H1 (cell line): ENCODE data around the gene TSPAN17. TPM values are rescaled to one million over a fixed set of nuclear protein-coding genes. Genes with fewer than 3 reads are reported as not detected.

Experiments
- CTCF ChIA-PET: fragments of 300-600 bp; sonication (Branson Sonifier 250); formaldehyde crosslinking; loops from one replicate; lab custom pipeline; 2021; ENCODE audit not compliant: partially characterized antibody; lab: Charles Lee
- POLR2A ChIA-PET: fragments of 300-600 bp; sonication (Branson Sonifier 250); formaldehyde crosslinking; loops from one replicate; lab custom pipeline; 2021; ENCODE audit warnings: inconsistent platforms; ENCODE audit not compliant: partially characterized antibody; lab: Charles Lee
- DNase-seq, 2 experiments: peaks; one replicate each; pipeline versions ENCODE4 v3.0.0 to v3.0.0-alpha.2; 2010 to 2022; ENCODE audit warnings: low spot score in 2 of 2, low read depth in 1 of 2, mixed read lengths in 1 of 2
- FAIRE-seq: peaks from 2 replicates; lab custom pipeline; 2011; peaks lifted over from hg19 to GRCh38; lab: Jason Lieb, UNC
- H2AFZ ChIP-seq: 2 replicates; pipeline ENCODE4 v1.8.1; 2012; ENCODE audit warnings: low read length, inconsistent platforms
- H2AK5ac ChIP-seq: 2 replicates; pipeline ENCODE4 v1.6.1; 2013; ENCODE audit warnings: low read depth, low read length
- H2BK120ac ChIP-seq: replicated peaks from 2 replicates; pipeline ENCODE3; 2013; ENCODE audit warnings: low read depth, low read length, inconsistent platforms
- H2BK12ac ChIP-seq: 2 replicates; pipeline ENCODE4 v1.6.1; 2013; ENCODE audit warnings: low read depth, low read length
- H2BK15ac ChIP-seq: 2 replicates; pipeline ENCODE4 v1.6.1; 2013; ENCODE audit warnings: low read length
- H2BK20ac ChIP-seq: 2 replicates; pipeline ENCODE4 v1.6.1; 2013; ENCODE audit warnings: low read length
- H2BK5ac ChIP-seq: 2 replicates; pipeline ENCODE4 v1.6.1; 2013; ENCODE audit warnings: low read depth, low read length
- H3K14ac ChIP-seq: 2 replicates; pipeline ENCODE4 v1.6.1; 2013; ENCODE audit warnings: inconsistent platforms; ENCODE audit not compliant: insufficient read length
- H3K18ac ChIP-seq: 2 replicates; pipeline ENCODE4 v1.6.1; 2013; ENCODE audit warnings: low read length; ENCODE audit errors: extremely low read depth
- H3K23ac ChIP-seq: 2 replicates; pipeline ENCODE4 v1.6.1; 2013; ENCODE audit warnings: inconsistent platforms; ENCODE audit not compliant: insufficient read length
- H3K23me2 ChIP-seq: 2 replicates; pipeline ENCODE4 v1.6.1; 2013; ENCODE audit warnings: low read depth, low read length
- H3K27ac ChIP-seq: 2 replicates; pipeline ENCODE4 v1.6.1; 2011; ENCODE audit warnings: low read depth, low read length, inconsistent platforms
- H3K27me3 ChIP-seq, 4 experiments: replicated peaks in 1 of 4; 1 replicate in 1 of 4; 2 replicates in 3 of 4; pipeline versions ENCODE4 v1.6.1 to v1.8.1; 2011 to 2013; ENCODE audit warnings: low read length in 3 of 4, mild to moderate bottlenecking in 3 of 4, inconsistent platforms in 2 of 4, mixed read lengths in 2 of 4, moderate library complexity in 1 of 4; ENCODE audit not compliant: control insufficient read depth in 3 of 4, insufficient read depth in 3 of 4; ENCODE audit errors: extremely low read depth in 1 of 4
- H3K36me3 ChIP-seq, 4 experiments: 2 replicates each; pipeline versions ENCODE4 v1.6.1 to v1.8.1; 2011 to 2013; ENCODE audit warnings: mild to moderate bottlenecking in 4 of 4, low read length in 3 of 4, moderate library complexity in 2 of 4, control low read depth in 1 of 4, inconsistent platforms in 1 of 4; ENCODE audit not compliant: insufficient read depth in 4 of 4, control insufficient read depth in 2 of 4
- H3K4ac ChIP-seq: replicated peaks from 2 replicates; pipeline ENCODE3; 2013; ENCODE audit warnings: low read length, low read depth, mixed read lengths, inconsistent platforms; ENCODE audit not compliant: insufficient read length
- H3K4me1 ChIP-seq, 4 experiments: replicated peaks in 1 of 4; 1 replicate in 1 of 4; 2 replicates in 3 of 4; pipeline versions ENCODE4 v1.6.1 to v1.8.1; 2011 to 2013; ENCODE audit warnings: low read length in 3 of 4, inconsistent platforms in 2 of 4, mixed read lengths in 1 of 4; ENCODE audit not compliant: insufficient read depth in 4 of 4, control insufficient read depth in 3 of 4
- H3K4me2 ChIP-seq, 2 experiments: 2 replicates each; pipeline versions ENCODE4 v1.6.1 to v1.8.1; 2011 to 2013; ENCODE audit warnings: low read depth in 2 of 2, low read length in 2 of 2, control low read depth in 1 of 2, inconsistent platforms in 1 of 2, mild to moderate bottlenecking in 1 of 2; ENCODE audit not compliant: insufficient read depth in 1 of 2
- H3K4me3 ChIP-seq, 4 experiments: fragments of 200-600, 300-600 bp in 1 of 4; sonication (generic), shearing (Covaris generic), sonication (Bioruptor Twin) in 1 of 4; 2 replicates each; pipeline versions ENCODE4 v1.5.1 to v1.8.1; 2011 to 2016; ENCODE audit warnings: low read length in 4 of 4, low read depth in 3 of 4, control low read depth in 2 of 4, inconsistent platforms in 2 of 4, mild to moderate bottlenecking in 2 of 4, mixed read lengths in 1 of 4, moderate library complexity in 1 of 4; ENCODE audit not compliant: insufficient read depth in 2 of 4; ENCODE audit errors: extremely low read depth in 1 of 4
- H3K56ac ChIP-seq: replicated peaks from 2 replicates; pipeline ENCODE3; 2013; ENCODE audit warnings: low read depth, mild to moderate bottlenecking, mixed read lengths, low read length, inconsistent platforms; ENCODE audit not compliant: insufficient read length
- H3K79me1 ChIP-seq: 2 replicates; pipeline ENCODE4 v1.6.1; 2013; ENCODE audit warnings: low read depth, low read length, control low read depth
- H3K79me2 ChIP-seq, 2 experiments: 2 replicates each; pipeline versions ENCODE4 v1.6.1 to v1.8.1; 2012 to 2013; ENCODE audit warnings: low read length in 2 of 2, mild to moderate bottlenecking in 2 of 2, inconsistent platforms in 1 of 2; ENCODE audit not compliant: insufficient read depth in 2 of 2, control insufficient read depth in 1 of 2
- H3K9ac ChIP-seq, 4 experiments: replicated peaks in 1 of 4; 1 replicate in 1 of 4; 2 replicates in 3 of 4; pipeline versions ENCODE4 v1.6.1 to v1.8.1; 2011 to 2013; ENCODE audit warnings: low read depth in 3 of 4, low read length in 3 of 4, control low read depth in 2 of 4, mild to moderate bottlenecking in 2 of 4, moderate library complexity in 2 of 4, inconsistent platforms in 1 of 4; ENCODE audit errors: extremely low read depth in 1 of 4
- H3K9me3 ChIP-seq, 2 experiments: 2 replicates each; pipeline versions ENCODE4 v1.6.1 to v1.8.1; 2012 to 2013; ENCODE audit warnings: mild to moderate bottlenecking in 2 of 2, moderate library complexity in 2 of 2, control low read depth in 1 of 2, inconsistent platforms in 1 of 2, low read depth in 1 of 2, low read length in 1 of 2, mixed read lengths in 1 of 2; ENCODE audit not compliant: insufficient read depth in 2 of 2
- H4K20me1 ChIP-seq, 2 experiments: replicated peaks in 1 of 2; 2 replicates each; pipeline versions ENCODE3 to v1.8.1; 2011 to 2013; ENCODE audit warnings: inconsistent platforms in 2 of 2, low read length in 2 of 2, mild to moderate bottlenecking in 1 of 2; ENCODE audit not compliant: insufficient read depth in 2 of 2, control insufficient read depth in 1 of 2
- H4K5ac ChIP-seq: 2 replicates; pipeline ENCODE4 v1.6.1; 2013; ENCODE audit warnings: low read length, low read depth, mixed read lengths, inconsistent platforms; ENCODE audit not compliant: insufficient read length
- H4K8ac ChIP-seq: 2 replicates; pipeline ENCODE4 v1.8.0; 2013; ENCODE audit warnings: mild to moderate bottlenecking, moderate library complexity, low read length, inconsistent platforms; ENCODE audit not compliant: insufficient read depth; ENCODE audit errors: extremely low read depth
- H4K91ac ChIP-seq: replicated peaks from 2 replicates; pipeline ENCODE3; 2013; ENCODE audit warnings: low read length, mixed read lengths, inconsistent platforms; ENCODE audit not compliant: insufficient read length
- CBX8 ChIP-seq: fragments of 300-800, 300-1000 bp; sonication (generic); IDR thresholded peaks from 2 replicates; pipeline ENCODE4 v1.7.1; 2016; ENCODE audit warnings: low read depth, low read length, borderline replicate concordance
- EGR1 ChIP-seq: IDR thresholded peaks from 2 replicates; pipeline ENCODE4 v1.6.1; 2011; ENCODE audit warnings: low read depth, low read length, borderline replicate concordance
- NRF1 ChIP-seq: IDR thresholded peaks from 2 replicates; pipeline ENCODE4 v1.6.1; 2011; ENCODE audit warnings: mild to moderate bottlenecking, low read depth, low read length, improper control_type of control experiment
- POLR2AphosphoS5 ChIP-seq: IDR thresholded peaks from 2 replicates; pipeline ENCODE4 v1.6.1; 2011; ENCODE audit warnings: low read depth, low read length
- POU5F1 ChIP-seq: IDR thresholded peaks from 2 replicates; pipeline ENCODE4 v1.6.1; 2011; ENCODE audit warnings: low read depth, mild to moderate bottlenecking, low read length, moderate library complexity
- RXRA ChIP-seq: IDR thresholded peaks from 2 replicates; pipeline ENCODE4 v1.6.1; 2011; ENCODE audit warnings: low read depth, mild to moderate bottlenecking, low read length, moderate library complexity; ENCODE audit not compliant: insufficient read depth
- SAP30 ChIP-seq: fragments of 300-600 bp; sonication (generic); IDR thresholded peaks from 2 replicates; pipeline ENCODE4 v1.7.1; 2012; ENCODE audit warnings: low read length, moderate library complexity, mild to moderate bottlenecking, inconsistent platforms; ENCODE audit not compliant: insufficient read depth, insufficient replicate concordance
- TBP ChIP-seq: IDR thresholded peaks from 2 replicates; pipeline ENCODE4 v1.6.1; 2011; ENCODE audit warnings: low read depth, low read length, improper control_type of control experiment
- WGBS, 2 experiments: shearing (Covaris generic) in 1 of 2; methylation state at CpG; one replicate each; pipeline versions ENCODE4 v1.1.6 to v1.1.7; 2013 to 2015; ENCODE audit warnings: low lambda C conversion rate in 2 of 2, mixed read lengths in 2 of 2, inconsistent platforms in 1 of 2, low coverage in 1 of 2, missing lambda C conversion rate in 1 of 2; ENCODE audit not compliant: insufficient replicate concordance in 2 of 2, insufficient coverage in 1 of 2, insufficient read length in 1 of 2; ENCODE audit errors: extremely low coverage in 1 of 2, missing lambda C conversion rate in 1 of 2; 5-methylcytosine and 5-hydroxymethylcytosine counted together
- polyA plus RNA-seq, 7 experiments: library from polyadenylated mRNA; depleted of rRNA in 3 of 7; stranded (reverse) in 5 of 7; unstranded in 2 of 7; fragments of >200 nt in 5 of 7; fragments of 200-250 nt in 2 of 7; gene quantifications; 1 replicate in 5 of 7; 2 replicates in 1 of 7; 4 replicates in 1 of 7; pipeline versions ENCODE4 v1.2.1 to v1.2.3, GENCODE V29; 2011 to 2013; ENCODE audit warnings: missing spikeins in 2 of 7, mixed read lengths in 2 of 7
- total RNA-seq: library from RNA; stranded (reverse); fragmentation: NEBNext Ultra II Directional; extraction: Animal tissue kit (Norgen Biotek cat#: 25700); gene quantifications from 2 replicates; pipeline ENCODE4 v1.2.1, GENCODE V29; 2021

TSPAN17 gene
- total and polyA plus RNA-seq, 2 of the 8 experiments (the other 6 are each of a cell fraction or from before 2014, with no cell fraction given): 41.5 to 53.7 TPM

- no peak for TF ChIP-seq POLR2AphosphoS5
- no peak for TF ChIP-seq EGR1
- no peak for TF ChIP-seq NRF1
- no peak for TF ChIP-seq RXRA
- TF ChIP-seq TBP: no peak
- no peak for TF ChIP-seq CBX8
- no peak for TF ChIP-seq SAP30
- TF ChIP-seq POU5F1: no peak
- H3K27me3 ChIP-seq: peaks cover 0 to 3% (median under 1%) of the 10 kb centered on the region in 4 experiments; a peak in 4 of 7 replicates
- no peaks in the 10 kb centered on the region; the same call in 1 of the 2 replicates for H3K23me2 ChIP-seq
- peak overlapping the region; percentile 67; the same call in 1 of the 2 replicates for H2BK20ac ChIP-seq
- H3K4me1 ChIP-seq: peaks cover 7 to 23% (median 14%) of the 10 kb centered on the region in 4 experiments
- no peak overlapping the region for H4K8ac ChIP-seq
- no peak overlapping the region for H3K14ac ChIP-seq
- FAIRE-seq: no peak
- H3K36me3 ChIP-seq: no peaks in the 10 kb centered on the region
- no peaks in the 10 kb centered on the region for H3K79me1 ChIP-seq
- 92% methylated on average over 7 of the region's 7 CpGs; no CpG with 5 or more reads in 1 of the 2 experiments for WGBS, 2 experiments
- H2BK120ac ChIP-seq: no peak overlapping the region
- no peaks in the 10 kb centered on the region for H3K9me3 ChIP-seq
- H2BK12ac ChIP-seq: peak overlapping the region; percentile 60
- no peak overlapping the region for H3K27ac ChIP-seq
- H3K79me2 ChIP-seq: no peaks in the 10 kb centered on the region
- H2AK5ac ChIP-seq: peak overlapping the region; percentile 55; the same call in 1 of the 2 replicates
- no peak overlapping the region for H3K4me2 ChIP-seq
- no peak for DNase-seq
- POLR2A ChIA-PET: interaction anchor here (0.7 to 1.8 kb wide), 2 partner anchors 10 to 18 kb away, joined by 3 to 6 read pairs; no protein-coding TSS in a partner anchor
- H2BK15ac ChIP-seq: peak overlapping the region; percentile 85; the same call in 1 of the 2 replicates
- no peaks in the 10 kb centered on the region for H4K20me1 ChIP-seq
- no peak overlapping the region for H3K4me3 ChIP-seq
- H2BK5ac ChIP-seq: peak overlapping the region; percentile 54; the same call in 1 of the 2 replicates
- H3K18ac ChIP-seq: no peak overlapping the region
- no peak overlapping the region for H4K5ac ChIP-seq
- no peak overlapping the region for H2AFZ ChIP-seq
- no peak overlapping the region for H3K56ac ChIP-seq
- no peak overlapping the region for H3K23ac ChIP-seq
- H3K4ac ChIP-seq: no peak overlapping the region
- peak overlapping the region; percentile 16 for H4K91ac ChIP-seq
- CTCF ChIA-PET: interaction anchor here (1.5 to 32.2 kb wide), 6 partner anchors 9 to 121 kb away, joined by 3 to 859 read pairs (median 14); no protein-coding TSS in a partner anchor
- no peak overlapping the region; a peak in 1 of 7 replicates for H3K9ac ChIP-seq
Observed at GRCh38 chr5:176690911-176691310, 43.6 kb downstream of the TSPAN17 start.
